HL-60/S4 treated with retinoic acid at 250 ng/mL for 4 days and 3 days (cell line): ENCODE results near the gene PDE3B.
"Not testable (repeated sequence)": the region's sequence is repeated elsewhere in the genome, so short reads cannot be mapped to it uniquely, and the experiment has no call there.

Experiments used
- in situ Hi-C: fragments of 300-500 bp; cut with MboI; formaldehyde crosslinking; loops from 2 replicates; pipeline ENCODE4 v1.7.0; 2022; ENCODE audit warnings: low sequenced_read_pairs

The PDE3B gene

GRCh38 chr11:14643697-14644225, at the start of gene PDE3B:
Gene PDE3B, plus strand, starts transcription at chr11:14643804. Its CDS starts 272 bp downstream, at chr11:14644076.
- in situ Hi-C loops, result no loop called here

GRCh38 chr11:14595261-14595660, 48.3 kb upstream of the PDE3B start:
- in situ Hi-C loops, result not testable (repeated sequence)

- in situ Hi-C loops, result no loop called here
Measured at GRCh38 chr11:14607713-14608112, 35.9 kb upstream of the PDE3B start.

- in situ Hi-C loops, result no loop called here
Measured at GRCh38 chr11:14609902-14610301, 33.7 kb upstream of the PDE3B start.

GRCh38 chr11:14611939-14612338, 31.7 kb upstream of the PDE3B start:
- in situ Hi-C loops, result no loop called here

- in situ Hi-C loops, result no loop called here
Measured at GRCh38 chr11:14612694-14613093, 30.9 kb upstream of the PDE3B start.

- in situ Hi-C loops, result no loop called here
Measured at GRCh38 chr11:14614091-14614622, 29.4 kb upstream of the PDE3B start.

GRCh38 chr11:14617241-14618027, 26.2 kb upstream of the PDE3B start:
- in situ Hi-C loops, result no loop called here

- in situ Hi-C loops, result no loop called here
Measured at GRCh38 chr11:14618060-14618459, 25.5 kb upstream of the PDE3B start.

GRCh38 chr11:14619603-14620531, 23.7 kb upstream of the PDE3B start:
- in situ Hi-C loops, result no loop called here

- in situ Hi-C loops, result no loop called here
Measured at GRCh38 chr11:14622223-14622954, 21.2 kb upstream of the PDE3B start.

GRCh38 chr11:14623036-14623435, 20.6 kb upstream of the PDE3B start:
- in situ Hi-C loops, result no loop called here

- in situ Hi-C loops, result no loop called here
Measured at GRCh38 chr11:14625586-14626205, 17.9 kb upstream of the PDE3B start.

- in situ Hi-C loops, result no loop called here
Measured at GRCh38 chr11:14626650-14627049, 17.0 kb upstream of the PDE3B start.

- in situ Hi-C loops, result not testable (repeated sequence)
Measured at GRCh38 chr11:14633506-14634224, 9.9 kb upstream of the PDE3B start.

GRCh38 chr11:14634813-14635212, 8.8 kb upstream of the PDE3B start:
- in situ Hi-C loops, result no loop called here

- in situ Hi-C loops, result no loop called here
Measured at GRCh38 chr11:14635546-14635945, 8.1 kb upstream of the PDE3B start.

GRCh38 chr11:14636119-14636518, 7.5 kb upstream of the PDE3B start:
- in situ Hi-C loops, result no loop called here

- in situ Hi-C loops, result no loop called here
Measured at GRCh38 chr11:14637868-14638409, 5.7 kb upstream of the PDE3B start.
